Rectal smooth muscle tissue (tissue), 1 donor: Measurements from ENCODE around the gene COL4A1.

Experiments used
- H3K27ac ChIP-seq: one replicate; pipeline ENCODE4 v1.7.0; 2013; ENCODE audit warnings: low read depth, low read length, inconsistent platforms
- H3K27me3 ChIP-seq: one replicate; pipeline ENCODE4 v1.7.0; 2013; ENCODE audit warnings: low read length; ENCODE audit not compliant: control insufficient read depth, insufficient read depth
- H3K36me3 ChIP-seq: one replicate; pipeline ENCODE4 v1.7.0; 2013; ENCODE audit warnings: low read length; ENCODE audit not compliant: control insufficient read depth, insufficient read depth
- H3K4me1 ChIP-seq: one replicate; pipeline ENCODE4 v1.7.0; 2013; ENCODE audit warnings: low read length; ENCODE audit not compliant: control insufficient read depth, insufficient read depth
- H3K4me3 ChIP-seq: one replicate; pipeline ENCODE4 v1.7.0; 2013; ENCODE audit warnings: low read length
- H3K9ac ChIP-seq: one replicate; pipeline ENCODE4 v1.7.0; 2013; ENCODE audit warnings: low read length

The COL4A1 gene

DNA sequence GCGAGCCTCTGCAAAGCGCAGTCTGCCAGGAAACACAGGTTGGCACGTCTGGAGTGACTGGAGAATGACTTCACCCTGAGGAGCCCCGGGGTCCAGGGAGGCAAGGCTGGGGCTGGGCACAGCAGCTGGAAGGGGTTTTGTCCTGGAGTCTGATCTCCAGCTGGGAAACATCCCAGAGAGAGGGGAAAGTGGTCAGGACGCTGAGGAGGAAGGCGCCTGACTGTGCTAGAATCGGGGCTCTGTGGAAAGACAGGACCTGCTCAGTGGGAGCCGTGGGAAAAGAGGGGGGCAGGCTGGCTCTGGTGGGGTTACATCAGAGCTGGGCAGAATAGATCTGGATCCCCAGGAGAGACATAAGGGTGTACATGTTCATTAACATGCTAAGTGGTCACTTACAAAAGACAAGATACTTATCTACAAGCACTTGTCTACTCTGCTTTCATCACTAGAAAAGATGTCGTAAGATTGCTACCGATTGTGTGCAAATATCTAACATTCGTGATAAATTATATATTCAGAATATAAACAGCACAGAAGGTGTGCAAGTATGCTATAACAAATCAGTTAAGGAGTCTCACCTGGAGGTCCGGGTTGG is 106.6 kb downstream of the COL4A1 start:
- H3K27me3 ChIP-seq = no peaks in the 10 kb centered on the region
- peaks cover 15% of the 10 kb centered on the region for H3K36me3 ChIP-seq
- no peak overlapping the region for H3K27ac ChIP-seq
- H3K9ac ChIP-seq = no peak overlapping the region
- no peak overlapping the region for H3K4me3 ChIP-seq
- H3K4me1 ChIP-seq = no peaks in the 10 kb centered on the region

DNA sequence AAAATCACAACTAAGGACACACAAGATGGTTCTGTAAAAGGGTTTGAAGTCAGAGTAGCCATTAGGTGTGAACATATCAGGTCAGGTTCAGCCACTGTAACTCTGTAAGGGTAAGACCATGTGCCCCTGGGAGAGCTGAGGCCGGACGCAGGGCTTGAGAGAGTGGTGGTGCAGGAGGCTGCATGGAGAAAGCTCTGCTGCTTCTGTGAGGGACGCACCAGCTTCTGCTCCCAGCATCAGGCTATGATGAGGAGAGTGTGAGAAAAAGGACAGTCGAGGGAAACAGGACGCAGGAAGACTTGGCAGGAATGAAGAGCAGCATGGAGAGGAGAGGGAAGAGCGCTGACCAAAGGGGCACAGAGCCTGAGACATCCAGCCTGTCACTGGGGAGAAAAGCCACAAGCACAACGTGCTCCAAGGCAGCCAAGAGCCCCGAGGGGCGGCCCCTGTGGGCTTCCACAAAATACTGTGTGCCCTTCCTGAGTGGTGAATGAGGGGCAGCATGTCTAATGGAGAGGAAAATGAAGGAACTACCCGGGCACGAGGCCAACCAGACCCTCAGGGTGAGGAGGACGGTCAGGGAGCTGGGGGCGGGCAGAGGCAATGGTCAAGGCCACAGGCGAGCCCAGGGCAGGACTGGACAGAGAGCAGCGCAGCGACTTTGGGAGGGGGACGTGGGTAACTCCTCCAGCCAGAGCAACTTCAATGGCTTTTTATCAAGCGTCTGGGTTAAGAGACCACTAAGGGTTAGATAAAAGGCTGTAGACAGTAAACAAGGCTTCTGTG is 107.7 kb downstream of the COL4A1 start:
- Histone ChIP-seq H3K4me3 (no peak overlapping the region), H3K27ac (no peak overlapping the region), H3K36me3 (peaks cover 15% of the 10 kb centered on the region), H3K9ac (no peak overlapping the region), H3K27me3 (no peaks in the 10 kb centered on the region), H3K4me1 (no peaks in the 10 kb centered on the region)

- Histone ChIP-seq H3K36me3 (peaks cover 19% of the 10 kb centered on the region), H3K4me1 (no peaks in the 10 kb centered on the region), H3K27ac (no peak overlapping the region), H3K4me3 (no peak overlapping the region), H3K9ac (no peak overlapping the region), H3K27me3 (no peaks in the 10 kb centered on the region)
Observed at GRCh38 chr13:110197471-110197870, 109.5 kb downstream of the COL4A1 start.

DNA sequence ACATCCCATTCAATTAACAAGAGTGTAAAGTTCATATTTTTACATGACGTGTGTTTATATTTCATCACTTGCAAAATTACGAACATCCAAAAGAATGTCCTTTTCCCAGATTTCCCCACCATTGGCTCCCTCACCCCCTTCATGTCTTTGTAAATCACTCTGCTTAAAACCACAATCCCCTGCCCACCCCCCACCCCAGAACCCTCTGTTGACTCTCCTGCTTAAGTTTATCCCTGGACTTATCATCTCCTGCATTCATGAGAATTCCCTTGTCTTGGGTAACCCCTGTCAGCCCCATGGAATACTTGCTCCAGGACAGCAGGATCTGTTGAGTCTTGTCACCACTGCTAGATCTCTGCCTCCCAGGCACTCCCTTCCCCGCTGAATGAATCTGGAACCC is 109.9 kb downstream of the COL4A1 start:
- Histone ChIP-seq H3K36me3 (peaks cover 23% of the 10 kb centered on the region), H3K9ac (no peak overlapping the region), H3K27me3 (no peaks in the 10 kb centered on the region), H3K4me1 (no peaks in the 10 kb centered on the region), H3K27ac (no peak overlapping the region), H3K4me3 (no peak overlapping the region)

DNA sequence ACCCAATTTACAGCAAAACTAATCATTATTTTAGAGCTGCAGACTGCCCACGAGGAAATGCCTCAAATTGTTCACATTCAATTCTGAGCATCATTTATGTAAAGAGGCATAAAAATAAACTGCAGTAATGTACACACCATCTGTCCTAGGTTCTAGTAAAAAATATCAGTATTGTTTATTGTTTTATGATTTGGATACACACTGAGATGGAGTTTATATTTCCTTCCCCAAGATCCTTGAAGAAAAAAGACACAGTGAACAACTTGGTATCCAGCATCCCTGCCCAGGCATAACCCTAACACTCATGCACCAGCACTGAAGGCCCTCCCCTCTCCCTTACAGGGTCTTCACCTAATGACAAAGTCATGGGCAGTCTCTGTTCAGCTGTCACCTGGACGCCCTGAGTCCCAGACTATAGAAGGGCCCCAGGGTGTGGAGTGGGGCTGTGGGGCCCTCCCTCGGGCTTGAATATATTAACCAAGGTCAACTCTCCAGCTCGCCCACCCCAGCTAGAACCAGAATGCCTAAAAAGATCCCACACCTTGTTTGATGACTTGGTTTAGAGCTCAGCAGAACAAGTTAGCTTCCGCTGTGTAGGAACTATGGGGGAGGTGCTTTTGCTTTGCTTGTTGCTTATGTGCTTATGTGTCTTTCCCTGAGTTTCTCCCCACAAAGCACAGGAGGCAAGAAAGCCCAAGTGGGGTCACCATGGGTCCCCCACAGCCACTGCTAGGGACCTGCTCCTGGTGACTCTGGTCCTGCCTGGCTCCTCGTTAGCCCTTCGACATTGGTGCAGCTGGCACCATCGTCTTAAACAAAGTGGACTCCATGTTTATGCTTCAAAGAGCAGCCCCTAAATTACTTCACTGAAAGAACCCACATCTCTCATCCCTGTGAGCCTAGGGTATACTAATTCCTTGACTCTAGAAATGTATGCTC is 111.1 kb downstream of the COL4A1 start:
- Histone ChIP-seq H3K27ac (no peak overlapping the region), H3K9ac (no peak overlapping the region), H3K4me1 (no peaks in the 10 kb centered on the region), H3K27me3 (no peaks in the 10 kb centered on the region), H3K36me3 (peaks cover 22% of the 10 kb centered on the region), H3K4me3 (no peak overlapping the region)

DNA sequence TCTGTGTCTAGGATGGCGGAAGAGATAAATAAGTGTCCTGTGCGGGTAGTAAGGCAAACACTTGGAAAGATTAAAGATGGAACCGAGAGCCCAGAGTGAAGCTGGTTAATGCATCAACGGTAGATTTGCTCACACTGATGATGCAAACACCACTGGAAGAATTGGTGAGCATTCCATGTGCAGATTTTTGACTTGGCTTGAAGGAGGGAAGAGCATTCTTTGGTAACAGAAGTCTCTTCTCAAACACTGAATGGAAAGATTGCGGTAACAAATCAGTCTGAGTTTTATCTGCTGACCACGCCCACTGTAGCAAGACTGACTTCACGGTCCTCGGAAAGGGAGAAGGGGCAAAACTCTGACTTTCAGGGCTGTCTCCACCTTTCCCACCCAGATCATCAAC is 112.5 kb downstream of the COL4A1 start:
- H3K9ac ChIP-seq = no peak overlapping the region
- no peak overlapping the region for H3K27ac ChIP-seq
- peaks cover 21% of the 10 kb centered on the region for H3K36me3 ChIP-seq

DNA sequence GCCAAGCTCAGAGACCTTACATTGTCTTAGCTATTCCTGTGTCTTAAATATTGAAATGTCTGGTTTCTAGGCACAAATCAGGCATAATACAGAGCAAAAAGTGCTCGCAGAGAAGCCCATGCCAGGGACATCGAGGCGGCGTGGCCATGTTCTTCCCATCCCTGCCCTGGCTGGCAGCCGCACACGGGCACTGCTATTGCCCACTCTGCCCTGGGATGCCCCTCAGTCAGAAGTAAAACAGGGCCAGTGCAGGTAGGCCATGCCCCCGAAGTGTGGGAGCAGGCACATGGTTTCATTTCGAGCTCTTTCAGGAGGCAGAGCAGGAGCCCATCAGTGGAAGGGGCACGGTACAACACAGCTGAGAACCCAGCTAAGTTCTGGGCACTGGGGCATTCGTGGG is 113.5 kb downstream of the COL4A1 start:
- H3K4me3 ChIP-seq = no peak overlapping the region
- no peaks in the 10 kb centered on the region for H3K4me1 ChIP-seq
- H3K27ac ChIP-seq = no peak overlapping the region
- no peaks in the 10 kb centered on the region for H3K27me3 ChIP-seq
- H3K36me3 ChIP-seq = peaks cover 14% of the 10 kb centered on the region
- H3K9ac ChIP-seq = no peak overlapping the region

More for the DNA sequence above, 112.5 kb downstream of the COL4A1 start:
- H3K27me3 ChIP-seq = no peaks in the 10 kb centered on the region
- H3K4me3 ChIP-seq = no peak overlapping the region
- no peaks in the 10 kb centered on the region for H3K4me1 ChIP-seq

DNA sequence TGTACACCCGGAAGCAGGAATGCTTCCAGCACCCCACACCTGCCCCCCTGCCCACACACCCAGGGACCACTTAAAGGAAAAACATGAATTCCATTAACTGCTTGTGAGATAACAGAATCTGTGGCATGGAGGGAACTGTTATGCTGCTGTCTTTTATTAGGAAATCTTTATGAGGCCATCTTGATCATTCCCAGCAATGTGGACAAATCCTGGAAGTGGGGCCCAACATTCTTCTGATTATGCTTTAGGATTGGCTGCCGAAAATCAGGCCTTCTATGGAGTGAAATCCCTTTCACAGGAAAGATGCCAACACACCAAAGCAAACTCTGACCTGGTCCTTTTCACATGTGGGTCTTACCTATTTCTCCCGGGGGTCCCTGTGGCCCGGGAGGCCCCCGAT is 114.5 kb downstream of the COL4A1 start:
- H3K4me1 ChIP-seq = no peaks in the 10 kb centered on the region
- H3K27me3 ChIP-seq = no peaks in the 10 kb centered on the region
- H3K4me3 ChIP-seq = no peak overlapping the region
- H3K9ac ChIP-seq = no peak overlapping the region
- no peak overlapping the region for H3K27ac ChIP-seq
- peaks cover 14% of the 10 kb centered on the region for H3K36me3 ChIP-seq

GRCh38 chr13:110187641-110188161 is 119.3 kb downstream of the COL4A1 start:
- H3K9ac ChIP-seq = no peak overlapping the region
- H3K4me1 ChIP-seq = no peaks in the 10 kb centered on the region
- no peaks in the 10 kb centered on the region for H3K27me3 ChIP-seq
- no peak overlapping the region for H3K4me3 ChIP-seq
- H3K27ac ChIP-seq = no peak overlapping the region
- peaks cover 21% of the 10 kb centered on the region for H3K36me3 ChIP-seq

GRCh38 chr13:110186231-110186855 is 120.6 kb downstream of the COL4A1 start:
- Histone ChIP-seq H3K27me3 (no peaks in the 10 kb centered on the region), H3K27ac (no peak overlapping the region), H3K4me1 (no peaks in the 10 kb centered on the region), H3K9ac (no peak overlapping the region), H3K4me3 (no peak overlapping the region), H3K36me3 (peaks cover 25% of the 10 kb centered on the region)

- H3K4me1 ChIP-seq = no peaks in the 10 kb centered on the region
- no peak overlapping the region for H3K9ac ChIP-seq
- no peaks in the 10 kb centered on the region for H3K27me3 ChIP-seq
- peaks cover 25% of the 10 kb centered on the region for H3K36me3 ChIP-seq
- no peak overlapping the region for H3K4me3 ChIP-seq
- H3K27ac ChIP-seq = no peak overlapping the region
Observed at GRCh38 chr13:110185696-110186095, 121.3 kb downstream of the COL4A1 start.

GRCh38 chr13:110183910-110184309 is 123.0 kb downstream of the COL4A1 start:
- H3K27ac ChIP-seq = no peak overlapping the region
- peaks cover 31% of the 10 kb centered on the region for H3K36me3 ChIP-seq

More at GRCh38 chr13:110183910-110184309, 123.0 kb downstream of the COL4A1 start:
- Histone ChIP-seq H3K4me3 (no peak overlapping the region), H3K27me3 (no peaks in the 10 kb centered on the region), H3K4me1 (no peaks in the 10 kb centered on the region), H3K9ac (no peak overlapping the region)
